GM19035 (cell line): ENCODE data around the gene SETD7.

Experiments used
- ATAC-seq: cut with Tn5 transposase; IDR thresholded peaks from one replicate; pipeline ENCODE4 v1.9.1; 2021; ENCODE audit not compliant: unreplicated experiment

Gene SETD7

GRCh38 chr4:139556071-139556723 is at the start of gene SETD7:
Gene SETD7, minus strand, starts transcription at chr4:139556219. Its CDS starts 82 bp downstream, at chr4:139556137.
- peak; percentile 34 for ATAC-seq

DNA sequence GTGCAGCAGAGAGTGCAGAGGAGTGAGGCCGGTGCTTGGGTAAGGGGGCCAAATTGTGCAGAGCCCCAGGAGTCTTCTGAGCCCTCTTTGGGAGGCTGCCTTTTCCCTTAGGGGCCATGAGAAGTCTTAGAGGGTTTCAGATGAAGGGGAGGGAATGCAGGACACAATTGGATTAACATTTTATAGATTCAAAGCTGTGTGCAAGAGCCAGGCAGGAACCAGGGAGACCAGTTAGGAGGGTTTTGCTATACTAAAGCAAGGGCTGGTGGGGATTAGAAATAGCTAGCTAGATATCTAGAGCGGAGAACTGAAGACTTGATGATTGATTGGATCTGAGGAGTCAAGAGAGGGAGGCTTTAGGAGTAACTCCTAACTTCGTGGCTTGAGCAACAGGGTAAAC is 49.5 kb upstream of the SETD7 start:
- ATAC-seq = no peak

- no peak for ATAC-seq
These were observed 47.8 kb upstream of the SETD7 start for GRCh38 chr4:139603576-139604410.

DNA sequence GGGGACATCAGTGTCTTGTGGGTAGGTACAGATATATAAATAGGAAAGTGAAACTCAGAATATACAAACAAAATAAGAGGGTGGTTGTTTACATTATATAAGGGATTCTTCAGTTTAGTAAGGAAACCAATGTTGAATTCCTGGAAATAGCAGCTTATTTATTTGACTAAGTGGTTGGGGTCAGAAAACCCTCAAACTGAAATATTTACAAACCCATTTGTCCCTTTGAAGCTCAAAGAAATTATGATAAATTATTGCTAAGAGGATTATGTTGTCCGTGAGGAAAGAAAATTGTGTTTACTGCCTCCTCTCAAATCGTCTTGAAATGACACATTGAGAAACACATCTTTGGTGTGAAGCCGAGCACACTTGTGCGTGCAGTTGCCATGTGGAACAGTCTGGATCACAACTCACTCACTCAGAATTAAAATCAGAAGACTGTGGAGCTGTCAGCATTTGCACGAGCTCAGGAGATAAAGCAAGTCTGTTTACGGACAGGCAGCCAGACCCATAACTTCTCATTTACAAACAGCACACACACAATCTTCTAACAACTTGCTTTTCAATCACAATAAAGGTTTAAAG is 46.8 kb upstream of the SETD7 start:
- ATAC-seq = no peak

- ATAC-seq = no peak
These were observed 44.6 kb upstream of the SETD7 start for GRCh38 chr4:139600662-139601061.

DNA sequence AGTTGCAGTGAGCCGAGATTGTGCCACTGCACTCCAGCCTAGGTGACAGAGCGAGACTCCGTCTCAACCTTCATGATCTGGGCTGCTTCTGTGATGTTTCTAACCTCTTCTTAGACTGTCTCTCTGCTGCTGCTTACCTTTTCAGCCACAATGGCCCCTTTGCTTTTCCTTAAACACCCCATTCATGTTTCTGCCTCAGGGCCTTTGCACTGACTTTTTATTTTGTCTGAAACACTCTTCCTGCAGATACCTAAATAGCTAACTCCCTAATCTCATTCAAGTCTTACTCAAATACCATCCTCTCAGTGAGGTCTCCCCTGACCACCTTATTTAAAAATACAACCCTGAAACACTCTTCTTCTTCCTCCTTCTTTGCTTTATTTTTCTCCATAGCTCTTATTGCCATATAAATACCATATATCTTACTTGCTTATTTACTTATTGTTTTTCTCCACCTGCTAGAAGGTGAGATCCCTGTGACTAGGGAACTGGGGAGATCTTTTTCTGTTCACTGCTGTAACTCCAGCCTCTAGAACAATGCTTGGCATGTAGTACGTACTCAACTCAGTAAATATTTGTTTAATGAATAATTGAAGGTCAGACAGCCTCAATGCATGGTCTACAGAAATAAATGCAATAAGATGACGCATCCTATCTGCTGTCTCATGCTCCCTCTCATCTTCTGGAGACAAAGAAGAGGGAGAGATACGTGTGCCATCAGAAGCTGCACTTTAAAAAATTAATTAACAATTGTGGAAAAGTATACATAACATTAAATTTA is 43.8 kb upstream of the SETD7 start:
- ATAC-seq = no peak

DNA sequence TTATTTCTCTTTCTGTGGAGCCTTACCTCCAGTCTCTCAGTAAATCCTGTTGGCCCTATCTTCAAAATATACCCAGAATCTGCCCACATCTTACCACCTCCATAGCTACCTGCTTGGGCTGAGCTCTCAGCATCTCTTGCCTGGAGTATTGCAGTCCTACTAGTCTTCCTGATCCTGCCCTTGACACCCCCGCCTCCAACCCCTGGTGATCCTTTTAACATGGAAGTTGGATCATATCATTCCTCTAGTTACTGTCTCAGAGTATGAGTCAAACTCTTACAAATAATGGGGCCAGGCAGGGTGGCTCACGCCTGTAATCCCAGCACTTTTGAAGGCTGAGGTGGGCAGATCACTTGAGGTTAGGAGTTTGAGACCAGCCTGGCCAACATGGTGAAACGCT is 43.1 kb upstream of the SETD7 start:
- no peak for ATAC-seq

GRCh38 chr4:139596684-139597279 is 40.8 kb upstream of the SETD7 start:
- ATAC-seq = no peak

- no peak for ATAC-seq
These were observed 40.1 kb upstream of the SETD7 start for GRCh38 chr4:139596034-139596683.

DNA sequence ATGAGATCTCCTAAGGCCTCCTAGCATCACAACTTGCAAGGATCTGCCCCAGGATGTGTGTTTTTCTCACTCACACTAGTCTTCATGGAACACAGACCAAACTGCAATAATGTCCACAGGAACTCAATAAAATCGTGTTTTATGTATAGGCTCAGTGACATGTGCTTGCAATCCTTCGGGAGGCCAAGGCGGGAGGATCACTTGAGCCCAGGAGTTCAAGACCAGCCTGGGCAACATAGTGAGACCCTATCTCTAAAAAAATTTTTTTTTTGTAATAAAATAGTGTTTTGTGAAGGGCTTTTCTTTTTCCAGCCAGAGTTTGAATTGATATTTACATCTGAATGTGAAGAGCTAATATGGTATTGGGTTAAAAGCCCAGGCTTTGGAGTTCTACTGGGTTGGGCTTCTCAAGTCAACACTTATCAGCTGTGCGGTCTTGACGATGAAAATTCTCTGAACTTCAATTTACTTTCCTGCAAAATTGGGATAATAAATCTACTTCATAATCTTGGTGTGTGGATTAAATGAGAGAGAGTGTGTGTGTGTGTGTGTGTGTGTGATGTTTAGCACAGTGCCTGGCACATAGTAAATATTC is 38.7 kb upstream of the SETD7 start:
- no peak for ATAC-seq

GRCh38 chr4:139593091-139593564 is 37.1 kb upstream of the SETD7 start:
- ATAC-seq = no peak

DNA sequence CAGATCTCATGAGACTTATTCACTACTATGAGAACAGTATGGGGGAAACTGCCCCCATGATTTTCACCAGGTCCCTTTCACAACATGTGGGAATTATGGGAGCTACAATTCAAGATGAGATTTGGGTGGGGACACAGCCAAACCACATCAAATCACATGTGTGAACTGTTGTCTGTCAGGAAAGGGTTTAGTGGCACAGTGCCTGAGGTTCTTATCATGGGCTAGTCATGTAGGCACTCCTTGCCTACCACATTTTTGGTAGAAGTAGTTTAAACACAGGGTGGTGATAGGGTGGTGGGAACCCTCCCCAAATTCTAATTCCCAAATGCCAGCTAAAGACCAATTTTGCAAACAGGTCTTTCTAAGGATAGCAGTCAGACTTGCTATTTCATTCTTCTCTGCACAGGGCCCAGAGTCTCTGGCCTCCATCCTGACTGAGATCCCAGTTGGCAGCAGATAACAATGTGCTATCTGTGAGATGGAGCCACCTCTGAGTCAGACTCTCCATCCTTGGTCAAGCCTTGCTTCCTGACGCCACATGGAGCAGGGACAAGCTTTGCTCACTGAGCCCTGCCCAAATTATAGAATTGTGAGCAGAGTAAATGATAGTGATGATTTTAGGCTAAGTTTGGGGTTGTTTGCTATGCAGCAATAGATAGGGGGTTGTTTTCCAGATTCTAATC is 33.5 kb upstream of the SETD7 start:
- no peak for ATAC-seq

DNA sequence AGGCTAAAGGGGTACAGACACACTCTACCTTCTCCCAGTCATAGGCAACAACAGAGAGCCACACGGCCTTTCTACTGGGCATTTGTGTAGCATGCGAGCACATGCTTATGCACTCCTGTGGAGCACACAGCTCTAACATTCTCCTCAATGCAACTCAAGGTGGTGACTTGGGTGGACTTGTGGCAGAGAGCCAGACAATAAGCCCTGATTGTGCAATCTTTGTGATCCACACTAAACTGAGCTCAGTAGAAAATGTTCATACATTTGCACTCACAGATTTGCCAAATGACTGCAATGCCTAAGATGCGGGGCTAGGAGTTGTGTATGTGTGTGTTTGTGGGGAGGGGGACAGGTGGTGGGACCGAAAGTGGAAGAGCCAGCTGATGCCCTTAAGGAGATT is 31.4 kb upstream of the SETD7 start:
- ATAC-seq = no peak

DNA sequence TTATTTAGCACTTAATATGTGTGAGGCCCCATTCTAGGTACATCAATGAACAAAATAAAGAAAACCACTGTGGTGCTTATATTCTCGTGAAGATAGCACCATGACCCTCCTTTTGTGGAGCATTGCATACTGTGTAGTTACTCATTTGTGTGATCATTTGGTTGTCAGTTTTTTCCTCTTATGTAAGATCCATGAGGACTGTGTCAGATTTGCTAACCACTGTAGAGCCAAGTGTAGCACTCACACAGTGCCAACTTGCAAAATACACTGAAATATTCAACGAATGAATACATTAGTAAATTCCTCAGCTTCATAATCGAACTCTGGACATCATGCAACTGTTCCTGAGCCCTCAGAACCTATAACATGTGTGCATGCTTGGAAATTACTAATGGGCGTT is 29.5 kb upstream of the SETD7 start:
- ATAC-seq = no peak

DNA sequence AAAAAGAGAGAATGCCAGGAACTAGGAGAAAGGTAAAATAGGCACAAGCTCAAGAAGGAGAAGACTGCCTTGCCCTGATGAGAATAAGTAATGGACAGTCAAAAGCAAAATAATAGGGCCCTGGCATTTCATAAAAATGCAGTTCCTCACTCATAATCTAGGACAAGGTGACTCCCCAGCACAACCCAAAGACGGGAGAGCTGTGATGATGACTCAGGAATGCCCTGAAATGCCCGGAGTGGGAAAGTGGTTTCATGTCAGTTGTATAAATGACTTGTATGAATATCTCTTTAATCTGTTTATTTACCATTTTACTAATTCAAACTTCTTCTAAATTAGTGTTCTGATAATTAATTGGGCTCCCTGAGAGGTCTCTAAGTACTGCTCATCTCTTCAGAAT is 28.8 kb upstream of the SETD7 start:
- no peak for ATAC-seq

GRCh38 chr4:139584013-139584412 is 28.0 kb upstream of the SETD7 start:
- no peak for ATAC-seq

DNA sequence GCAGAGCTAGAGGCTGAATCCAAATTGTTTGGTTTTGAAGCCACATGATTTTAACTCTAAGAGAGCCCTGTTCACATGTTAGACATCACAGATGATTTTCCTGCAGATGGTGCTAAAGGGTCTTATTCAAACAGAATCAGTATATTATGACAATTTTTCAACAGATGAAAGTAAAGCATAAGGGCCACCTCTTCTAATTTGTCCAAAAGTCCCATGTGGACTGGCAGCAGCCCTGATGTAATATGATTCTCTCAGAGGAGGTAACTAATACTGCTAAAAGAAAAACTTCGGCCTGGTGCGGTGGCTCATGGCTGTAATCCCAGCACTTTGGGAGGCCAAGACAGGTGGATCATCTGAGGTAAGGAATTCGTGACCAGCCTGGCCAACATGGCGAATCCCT is 26.0 kb upstream of the SETD7 start:
- no peak for ATAC-seq

GRCh38 chr4:139581096-139581495 is 25.1 kb upstream of the SETD7 start:
- no peak for ATAC-seq

DNA sequence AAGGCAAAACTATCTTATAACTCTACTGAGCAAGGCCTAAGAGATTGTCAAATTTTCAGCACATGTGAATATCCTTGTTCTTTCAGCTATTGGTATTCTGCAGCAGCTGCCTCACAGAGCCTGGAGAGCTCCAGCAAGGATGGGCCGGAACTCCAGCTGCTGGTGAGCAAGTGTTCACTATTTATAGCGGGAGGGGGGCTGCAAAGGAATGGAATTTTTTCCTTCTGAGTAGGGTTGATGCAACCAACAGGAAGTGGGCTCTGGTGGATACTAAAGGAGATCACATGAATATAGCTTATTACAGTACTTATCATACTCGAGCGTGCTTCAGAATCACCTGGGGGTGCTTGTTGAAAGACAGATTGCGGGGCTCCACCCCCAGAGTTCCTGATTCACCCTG is 20.2 kb upstream of the SETD7 start:
- ATAC-seq = no peak
